Aorta (tissue), 5 donors: ENCODE data around the gene HIPK2. TPM values are rescaled to one million over a fixed set of nuclear protein-coding genes. Genes with fewer than 3 reads are reported as not detected.

Experiments used
- ATAC-seq: fragments of 200-7000 bp; cut with Tn5 transposase; one replicate; pipeline ENCODE4 v1.9.1; 2022; ENCODE audit warnings: moderate library complexity; ENCODE audit not compliant: low FRiP score
- DNase-seq, 2 donors: peaks; one replicate each; pipeline ENCODE4 v3.0.0-alpha.2; 2020
- H3K27ac ChIP-seq, 2 donors: one replicate each; pipeline ENCODE4 v1.5.1; 2013; ENCODE audit warnings: low read length in 2 of 2, mild to moderate bottlenecking in 2 of 2, moderate library complexity in 2 of 2, control low read depth in 1 of 2, inconsistent platforms in 1 of 2, low read depth in 1 of 2
- H3K27me3 ChIP-seq, 2 donors: one replicate each; pipeline ENCODE4 v1.6.1; 2013; ENCODE audit warnings: control low read depth in 1 of 2, low read length in 1 of 2, mild to moderate bottlenecking in 1 of 2, moderate library complexity in 1 of 2; ENCODE audit not compliant: insufficient read depth in 2 of 2, control insufficient read depth in 1 of 2
- H3K36me3 ChIP-seq, 2 donors: one replicate each; pipeline ENCODE4 v1.6.1; 2013; ENCODE audit warnings: control low read depth in 1 of 2, low read length in 1 of 2, mild to moderate bottlenecking in 1 of 2; ENCODE audit not compliant: insufficient read depth in 2 of 2, control insufficient read depth in 1 of 2
- H3K4me1 ChIP-seq, 2 donors: one replicate each; pipeline ENCODE4 v1.6.1; 2013; ENCODE audit warnings: low read length in 2 of 2, control low read depth in 1 of 2, mild to moderate bottlenecking in 1 of 2, moderate library complexity in 1 of 2; ENCODE audit not compliant: insufficient read depth in 2 of 2, control insufficient read depth in 1 of 2
- H3K4me3 ChIP-seq, 2 donors: one replicate each; pipeline ENCODE4 v1.5.1; 2013; ENCODE audit warnings: low read length in 2 of 2, control low read depth in 1 of 2, mild to moderate bottlenecking in 1 of 2
- H3K9me3 ChIP-seq: one replicate; pipeline ENCODE4 v1.6.1; 2013; ENCODE audit warnings: mild to moderate bottlenecking, low read length; ENCODE audit not compliant: control insufficient read depth
- WGBS, 2 donors: extraction: QIAGEN DNeasy Blood & Tissue Kit; methylation state at CpG; one replicate each; pipeline ENCODE4 v1.1.7; 2013; 5-methylcytosine and 5-hydroxymethylcytosine counted together
- intact Hi-C, 2 donors: fragments of 100-400 bp; cut with DNase I; formaldehyde crosslinking; loops; one replicate each; pipeline versions ENCODE4 v1.14.2 to v1.15.0; 2022
- polyA plus RNA-seq, 2 donors: library from polyadenylated mRNA; stranded (reverse); fragments of 200-250 nt; gene quantifications; one replicate each; pipeline ENCODE4 v1.2.3, GENCODE V29; 2013
- total RNA-seq, 2 donors: library from RNA; stranded (reverse); fragmentation: NEBNext Ultra II Directional; extraction: Animal tissue kit (Norgen Biotek cat#: 25700); gene quantifications; one replicate each; pipeline ENCODE4 v1.2.1, GENCODE V29; 2021
- donor health status: healthy with polysubstance abuse.
- donor health status: Bipolar disorder and iron deficiency.
- donor health status: DM: no; HTN: no; CAD: no.
- donor health status: DM: no; HTN: no; CAD: no.
- donor health status: DM: yes; HTN: yes; CAD: no.

Gene HIPK2
- total and polyA plus RNA-seq, 4 donors: 9.4 to 108 (median 23.9) TPM

- Histone ChIP-seq H3K36me3 (no peaks in the 10 kb centered on the region), H3K27ac (peak overlapping the region; percentile 67 to 73), H3K9me3 (no peaks in the 10 kb centered on the region), H3K4me1 (peaks cover 12 to 14% of the 10 kb centered on the region in 2 donors), H3K27me3 (no peaks in the 10 kb centered on the region), H3K4me3 (no peak overlapping the region)
- no peak for ATAC-seq
- intact Hi-C loops: loop anchor here in 1 of 2 donors (5.0 to 10.0 kb wide), 2 partner anchors 39 to 1763 kb away; partner anchors contain the start of gene HIPK2
- WGBS, 2 donors: 67 to 68% methylated on average over 6 of the region's 6 CpGs
- no peak for DNase-seq
These were observed 39.7 kb downstream of the HIPK2 start for GRCh38 chr7:139738101-139738489.

GRCh38 chr7:139737221-139738100 lies 40.3 kb downstream of the HIPK2 start:
- intact Hi-C loops: loop anchor here (2.0 to 10.0 kb wide), 3 partner anchors 37 to 1763 kb away; partner anchors contain the start of gene HIPK2 (in 1 of the 2)
- peak overlapping the region; percentile 61 to 73 for H3K27ac ChIP-seq
- H3K36me3 ChIP-seq: no peaks in the 10 kb centered on the region
- WGBS, 2 donors: 59 to 60% methylated on average over 10 of the region's 10 CpGs
- H3K4me3 ChIP-seq: no peak overlapping the region
- ATAC-seq: no peak
- H3K27me3 ChIP-seq: no peaks in the 10 kb centered on the region
- peaks cover 9 to 14% of the 10 kb centered on the region in 2 donors for H3K4me1 ChIP-seq
- DNase-seq: no peak
- no peaks in the 10 kb centered on the region for H3K9me3 ChIP-seq

GRCh38 chr7:139735912-139736595 lies 41.7 kb downstream of the HIPK2 start:
- H3K4me1 ChIP-seq: peaks cover 9 to 11% of the 10 kb centered on the region in 2 donors
- intact Hi-C loops: loop anchor here (2.0 to 10.0 kb wide), 4 partner anchors 39 to 1761 kb away; partner anchors contain the start of gene HIPK2 (in 1 of the 2)
- ATAC-seq: no peak
- no peak overlapping the region for H3K4me3 ChIP-seq
- H3K27ac ChIP-seq: peak overlapping the region; percentile 69 to 95
- H3K36me3 ChIP-seq: no peaks in the 10 kb centered on the region
- H3K27me3 ChIP-seq: no peaks in the 10 kb centered on the region
- no peaks in the 10 kb centered on the region for H3K9me3 ChIP-seq
- WGBS, 2 donors: 94 to 97% methylated on average over 9 of the region's 9 CpGs
- no peak for DNase-seq

- H3K9me3 ChIP-seq: no peaks in the 10 kb centered on the region
- no peak overlapping the region for H3K4me3 ChIP-seq
- peaks cover 9 to 11% of the 10 kb centered on the region in 2 donors for H3K4me1 ChIP-seq
- intact Hi-C loops: loop anchor here in 1 of 2 donors (2.0 to 10.0 kb wide), 3 partner anchors 42 to 1761 kb away; partner anchors contain the start of gene HIPK2
- ATAC-seq: no peak
- 93 to 95% methylated on average over 7 of the region's 7 CpGs for WGBS, 2 donors
- H3K27ac ChIP-seq: peak overlapping the region; percentile 69 to 95
- no peaks in the 10 kb centered on the region for H3K36me3 ChIP-seq
- no peak for DNase-seq
- H3K27me3 ChIP-seq: no peaks in the 10 kb centered on the region
These were observed 42.3 kb downstream of the HIPK2 start for GRCh38 chr7:139735466-139735865.

- no peak overlapping the region for H3K4me3 ChIP-seq
- no peaks in the 10 kb centered on the region for H3K9me3 ChIP-seq
- no peaks in the 10 kb centered on the region for H3K27me3 ChIP-seq
- intact Hi-C loops: loop anchor here (2.0 to 10.0 kb wide), 3 partner anchors 52 to 1760 kb away; no protein-coding TSS in a partner anchor
- DNase-seq: peak in 1 of 2 donors; percentile 88
- no peaks in the 10 kb centered on the region for H3K36me3 ChIP-seq
- ATAC-seq: peak; percentile 83
- peaks cover 7 to 14% of the 10 kb centered on the region in 2 donors for H3K4me1 ChIP-seq
- 3 to 7% methylated on average over 2 of the region's 2 CpGs for WGBS, 2 donors
- peak overlapping the region; percentile 99 to 100 for H3K27ac ChIP-seq
These were observed 43.4 kb downstream of the HIPK2 start for GRCh38 chr7:139734395-139734794.

- no peak for DNase-seq
- intact Hi-C loops: loop anchor here (2.0 to 10.0 kb wide), 3 partner anchors 51 to 1759 kb away; no protein-coding TSS in a partner anchor
- H3K27ac ChIP-seq: peak overlapping the region; percentile 99 to 100
These were observed 44.0 kb downstream of the HIPK2 start for GRCh38 chr7:139733751-139734150.

GRCh38 chr7:139732471-139733167 lies 45.2 kb downstream of the HIPK2 start:
- Histone ChIP-seq H3K27ac (peak overlapping the region; percentile 65 to 88), H3K9me3 (no peaks in the 10 kb centered on the region), H3K4me3 (no peak overlapping the region), H3K27me3 (no peaks in the 10 kb centered on the region), H3K36me3 (no peaks in the 10 kb centered on the region), H3K4me1 (peaks cover 7 to 12% of the 10 kb centered on the region in 2 donors)
- WGBS, 2 donors: 79 to 84% methylated on average over 2 of the region's 2 CpGs
- DNase-seq (no peak), ATAC-seq (peak; percentile 1)
- intact Hi-C loops: loop anchor here (5.0 to 10.0 kb wide), 2 partner anchors 50 to 1758 kb away; no protein-coding TSS in a partner anchor

More at GRCh38 chr7:139733751-139734150, 44.0 kb downstream of the HIPK2 start:
- no peak for ATAC-seq
- Histone ChIP-seq H3K9me3 (no peaks in the 10 kb centered on the region), H3K36me3 (no peaks in the 10 kb centered on the region), H3K4me3 (no peak overlapping the region), H3K4me1 (peaks cover 7 to 14% of the 10 kb centered on the region in 2 donors), H3K27me3 (no peaks in the 10 kb centered on the region)
- WGBS, 2 donors: 76 to 79% methylated on average over 7 of the region's 7 CpGs
